ENCODE results near the gene FGFRL1.

FGFRL1 gene

GRCh38 chr4:996030-996996 lies 15.1 kb upstream of the FGFRL1 start:
- Histone ChIP-seq H2AFZ (ENCODE audit: insufficient read depth, low read length, poor library complexity) (no peak overlapping the region), H2BK12ac (ENCODE audit: low read length) (no peak overlapping the region), H3K36me3 (ENCODE audit: control insufficient read depth in 1 of 2, insufficient read depth in 2 of 2, low read length in 2 of 2) (no peaks in the 10 kb centered on the region), H3K18ac (ENCODE audit: low read length) (no peak overlapping the region), H3K4ac (ENCODE audit: low read depth, low read length) (no peak overlapping the region), H3K79me2 (ENCODE audit: control insufficient read depth, insufficient read depth, low read length, poor library complexity) (no peaks in the 10 kb centered on the region), H3K4me3 (ENCODE audit: low read depth, low read length) (no peak overlapping the region), H3K4me2 (ENCODE audit: low read length) (no peak overlapping the region), H2AK5ac (ENCODE audit: low read length) (no peak overlapping the region), H4K8ac (ENCODE audit: low read depth, low read length) (no peak overlapping the region), H3K79me1 (ENCODE audit: low read length) (no peaks in the 10 kb centered on the region), H3K14ac (ENCODE audit: low read length) (no peak overlapping the region), H3K9me3 (ENCODE audit: insufficient read depth, low read depth, low read length) (peaks cover 7% of the 10 kb centered on the region), H4K12ac (ENCODE audit: low read depth, low read length) (no peak overlapping the region), H2BK120ac (ENCODE audit: insufficient read depth, low read length, poor library complexity) (no peak overlapping the region), H2BK5ac (ENCODE audit: low read depth, low read length, poor library complexity) (no peak overlapping the region), H4K91ac (ENCODE audit: low read depth, low read length) (no peak overlapping the region), H3K9ac (ENCODE audit: low read length) (no peak overlapping the region), H3K27me3 (ENCODE audit: insufficient read depth, low read length) (peaks cover 32% of the 10 kb centered on the region), H3K23ac (ENCODE audit: low read length) (no peak overlapping the region), H3K4me1 (ENCODE audit: control insufficient read depth in 1 of 2, insufficient read depth in 2 of 2, low read length in 2 of 2) (peaks cover 5 to 6% of the 10 kb centered on the region in 2 experiments), H3K27ac (ENCODE audit: low read depth, low read length) (no peak overlapping the region)
- no peak for DNase-seq
- WGBS (ENCODE audit: extremely low coverage, insufficient coverage, insufficient read length): no CpG with 5 or more reads among the region's 15 CpGs

GRCh38 chr4:996997-997374 lies 14.4 kb upstream of the FGFRL1 start:
- Histone ChIP-seq H2BK12ac (ENCODE audit: low read length) (no peak overlapping the region), H2AFZ (ENCODE audit: insufficient read depth, low read length, poor library complexity) (no peak overlapping the region), H3K79me1 (ENCODE audit: low read length) (no peaks in the 10 kb centered on the region), H3K9me3 (ENCODE audit: insufficient read depth, low read depth, low read length) (peaks cover 10% of the 10 kb centered on the region), H2AK5ac (ENCODE audit: low read length) (no peak overlapping the region), H3K4me2 (ENCODE audit: low read length) (no peak overlapping the region), H3K36me3 (ENCODE audit: control insufficient read depth in 1 of 2, insufficient read depth in 2 of 2, low read length in 2 of 2) (no peaks in the 10 kb centered on the region), H3K4me1 (ENCODE audit: control insufficient read depth in 1 of 2, insufficient read depth in 2 of 2, low read length in 2 of 2) (peaks cover 5 to 6% of the 10 kb centered on the region in 2 experiments), H3K9ac (ENCODE audit: low read length) (no peak overlapping the region), H3K27ac (ENCODE audit: low read depth, low read length) (no peak overlapping the region), H4K8ac (ENCODE audit: low read depth, low read length) (no peak overlapping the region), H3K27me3 (ENCODE audit: insufficient read depth, low read length) (peaks cover 39% of the 10 kb centered on the region), H3K4me3 (ENCODE audit: low read depth, low read length) (no peak overlapping the region), H3K4ac (ENCODE audit: low read depth, low read length) (no peak overlapping the region), H2BK5ac (ENCODE audit: low read depth, low read length, poor library complexity) (no peak overlapping the region), H3K14ac (ENCODE audit: low read length) (no peak overlapping the region), H3K18ac (ENCODE audit: low read length) (no peak overlapping the region), H3K79me2 (ENCODE audit: control insufficient read depth, insufficient read depth, low read length, poor library complexity) (no peaks in the 10 kb centered on the region), H3K23ac (ENCODE audit: low read length) (no peak overlapping the region), H2BK120ac (ENCODE audit: insufficient read depth, low read length, poor library complexity) (no peak overlapping the region), H4K12ac (ENCODE audit: low read depth, low read length) (no peak overlapping the region), H4K91ac (ENCODE audit: low read depth, low read length) (no peak overlapping the region)
- WGBS (ENCODE audit: extremely low coverage, insufficient coverage, insufficient read length): no CpG with 5 or more reads among the region's 25 CpGs
- no peak for DNase-seq

GRCh38 chr4:997375-998071 lies 13.9 kb upstream of the FGFRL1 start:
- Histone ChIP-seq H2BK12ac (ENCODE audit: low read length) (no peak overlapping the region), H3K9ac (ENCODE audit: low read length) (no peak overlapping the region), H3K4ac (ENCODE audit: low read depth, low read length) (no peak overlapping the region), H3K4me1 (ENCODE audit: control insufficient read depth in 1 of 2, insufficient read depth in 2 of 2, low read length in 2 of 2) (peaks cover 3 to 4% of the 10 kb centered on the region in 2 experiments), H2BK5ac (ENCODE audit: low read depth, low read length, poor library complexity) (no peak overlapping the region), H3K4me2 (ENCODE audit: low read length) (peak overlapping the region; percentile 54), H3K14ac (ENCODE audit: low read length) (no peak overlapping the region), H3K79me2 (ENCODE audit: control insufficient read depth, insufficient read depth, low read length, poor library complexity) (no peaks in the 10 kb centered on the region), H2BK120ac (ENCODE audit: insufficient read depth, low read length, poor library complexity) (no peak overlapping the region), H3K27ac (ENCODE audit: low read depth, low read length) (no peak overlapping the region), H4K8ac (ENCODE audit: low read depth, low read length) (no peak overlapping the region), H2AFZ (ENCODE audit: insufficient read depth, low read length, poor library complexity) (no peak overlapping the region), H3K18ac (ENCODE audit: low read length) (no peak overlapping the region), H3K79me1 (ENCODE audit: low read length) (no peaks in the 10 kb centered on the region), H2AK5ac (ENCODE audit: low read length) (no peak overlapping the region), H3K36me3 (ENCODE audit: control insufficient read depth in 1 of 2, insufficient read depth in 2 of 2, low read length in 2 of 2) (no peaks in the 10 kb centered on the region), H4K12ac (ENCODE audit: low read depth, low read length) (no peak overlapping the region), H3K27me3 (ENCODE audit: insufficient read depth, low read length) (peaks cover 44% of the 10 kb centered on the region), H4K91ac (ENCODE audit: low read depth, low read length) (no peak overlapping the region), H3K23ac (ENCODE audit: low read length) (no peak overlapping the region), H3K9me3 (ENCODE audit: insufficient read depth, low read depth, low read length) (peaks cover 14% of the 10 kb centered on the region), H3K4me3 (ENCODE audit: low read depth, low read length) (no peak overlapping the region)
- DNase-seq: no peak
- WGBS (ENCODE audit: extremely low coverage, insufficient coverage, insufficient read length): no CpG with 5 or more reads among the region's 68 CpGs

- Histone ChIP-seq H3K18ac (ENCODE audit: low read length) (no peak overlapping the region), H3K9me3 (ENCODE audit: insufficient read depth, low read depth, low read length) (peaks cover 14% of the 10 kb centered on the region), H3K4me3 (ENCODE audit: low read depth, low read length) (no peak overlapping the region), H2AK5ac (ENCODE audit: low read length) (no peak overlapping the region), H3K27me3 (ENCODE audit: insufficient read depth, low read length) (peaks cover 50% of the 10 kb centered on the region), H2AFZ (ENCODE audit: insufficient read depth, low read length, poor library complexity) (no peak overlapping the region), H4K12ac (ENCODE audit: low read depth, low read length) (no peak overlapping the region), H3K4ac (ENCODE audit: low read depth, low read length) (no peak overlapping the region), H2BK120ac (ENCODE audit: insufficient read depth, low read length, poor library complexity) (no peak overlapping the region), H2BK5ac (ENCODE audit: low read depth, low read length, poor library complexity) (no peak overlapping the region), H2BK12ac (ENCODE audit: low read length) (no peak overlapping the region), H3K36me3 (ENCODE audit: control insufficient read depth in 1 of 2, insufficient read depth in 2 of 2, low read length in 2 of 2) (no peaks in the 10 kb centered on the region), H4K91ac (ENCODE audit: low read depth, low read length) (no peak overlapping the region), H3K23ac (ENCODE audit: low read length) (no peak overlapping the region), H3K79me1 (ENCODE audit: low read length) (no peaks in the 10 kb centered on the region), H3K9ac (ENCODE audit: low read length) (no peak overlapping the region), H4K8ac (ENCODE audit: low read depth, low read length) (no peak overlapping the region), H3K4me1 (ENCODE audit: control insufficient read depth in 1 of 2, insufficient read depth in 2 of 2, low read length in 2 of 2) (peaks cover under 1 to 2% of the 10 kb centered on the region in 2 experiments), H3K79me2 (ENCODE audit: control insufficient read depth, insufficient read depth, low read length, poor library complexity) (no peaks in the 10 kb centered on the region), H3K4me2 (ENCODE audit: low read length) (no peak overlapping the region), H3K27ac (ENCODE audit: low read depth, low read length) (no peak overlapping the region), H3K14ac (ENCODE audit: low read length) (no peak overlapping the region)
- no peak for DNase-seq
- no CpG with 5 or more reads among the region's 12 CpGs for WGBS (ENCODE audit: extremely low coverage, insufficient coverage, insufficient read length)
These were observed 13.2 kb upstream of the FGFRL1 start for GRCh38 chr4:998096-998691.
